ENCODE results near the gene RC3H2. TPM values are rescaled to one million over a fixed set of nuclear protein-coding genes. Genes with fewer than 3 reads are reported as not detected.
A peak's percentile ranks its signal among the peaks of the same experiment; 100 is the strongest.

Gene RC3H2, protein sequence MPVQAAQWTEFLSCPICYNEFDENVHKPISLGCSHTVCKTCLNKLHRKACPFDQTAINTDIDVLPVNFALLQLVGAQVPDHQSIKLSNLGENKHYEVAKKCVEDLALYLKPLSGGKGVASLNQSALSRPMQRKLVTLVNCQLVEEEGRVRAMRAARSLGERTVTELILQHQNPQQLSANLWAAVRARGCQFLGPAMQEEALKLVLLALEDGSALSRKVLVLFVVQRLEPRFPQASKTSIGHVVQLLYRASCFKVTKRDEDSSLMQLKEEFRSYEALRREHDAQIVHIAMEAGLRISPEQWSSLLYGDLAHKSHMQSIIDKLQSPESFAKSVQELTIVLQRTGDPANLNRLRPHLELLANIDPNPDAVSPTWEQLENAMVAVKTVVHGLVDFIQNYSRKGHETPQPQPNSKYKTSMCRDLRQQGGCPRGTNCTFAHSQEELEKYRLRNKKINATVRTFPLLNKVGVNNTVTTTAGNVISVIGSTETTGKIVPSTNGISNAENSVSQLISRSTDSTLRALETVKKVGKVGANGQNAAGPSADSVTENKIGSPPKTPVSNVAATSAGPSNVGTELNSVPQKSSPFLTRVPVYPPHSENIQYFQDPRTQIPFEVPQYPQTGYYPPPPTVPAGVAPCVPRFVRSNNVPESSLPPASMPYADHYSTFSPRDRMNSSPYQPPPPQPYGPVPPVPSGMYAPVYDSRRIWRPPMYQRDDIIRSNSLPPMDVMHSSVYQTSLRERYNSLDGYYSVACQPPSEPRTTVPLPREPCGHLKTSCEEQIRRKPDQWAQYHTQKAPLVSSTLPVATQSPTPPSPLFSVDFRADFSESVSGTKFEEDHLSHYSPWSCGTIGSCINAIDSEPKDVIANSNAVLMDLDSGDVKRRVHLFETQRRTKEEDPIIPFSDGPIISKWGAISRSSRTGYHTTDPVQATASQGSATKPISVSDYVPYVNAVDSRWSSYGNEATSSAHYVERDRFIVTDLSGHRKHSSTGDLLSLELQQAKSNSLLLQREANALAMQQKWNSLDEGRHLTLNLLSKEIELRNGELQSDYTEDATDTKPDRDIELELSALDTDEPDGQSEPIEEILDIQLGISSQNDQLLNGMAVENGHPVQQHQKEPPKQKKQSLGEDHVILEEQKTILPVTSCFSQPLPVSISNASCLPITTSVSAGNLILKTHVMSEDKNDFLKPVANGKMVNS
- 47.7 and 58.8 TPM in 2 replicates for total RNA-seq (ENCODE audit: low replicate concordance)

DNA sequence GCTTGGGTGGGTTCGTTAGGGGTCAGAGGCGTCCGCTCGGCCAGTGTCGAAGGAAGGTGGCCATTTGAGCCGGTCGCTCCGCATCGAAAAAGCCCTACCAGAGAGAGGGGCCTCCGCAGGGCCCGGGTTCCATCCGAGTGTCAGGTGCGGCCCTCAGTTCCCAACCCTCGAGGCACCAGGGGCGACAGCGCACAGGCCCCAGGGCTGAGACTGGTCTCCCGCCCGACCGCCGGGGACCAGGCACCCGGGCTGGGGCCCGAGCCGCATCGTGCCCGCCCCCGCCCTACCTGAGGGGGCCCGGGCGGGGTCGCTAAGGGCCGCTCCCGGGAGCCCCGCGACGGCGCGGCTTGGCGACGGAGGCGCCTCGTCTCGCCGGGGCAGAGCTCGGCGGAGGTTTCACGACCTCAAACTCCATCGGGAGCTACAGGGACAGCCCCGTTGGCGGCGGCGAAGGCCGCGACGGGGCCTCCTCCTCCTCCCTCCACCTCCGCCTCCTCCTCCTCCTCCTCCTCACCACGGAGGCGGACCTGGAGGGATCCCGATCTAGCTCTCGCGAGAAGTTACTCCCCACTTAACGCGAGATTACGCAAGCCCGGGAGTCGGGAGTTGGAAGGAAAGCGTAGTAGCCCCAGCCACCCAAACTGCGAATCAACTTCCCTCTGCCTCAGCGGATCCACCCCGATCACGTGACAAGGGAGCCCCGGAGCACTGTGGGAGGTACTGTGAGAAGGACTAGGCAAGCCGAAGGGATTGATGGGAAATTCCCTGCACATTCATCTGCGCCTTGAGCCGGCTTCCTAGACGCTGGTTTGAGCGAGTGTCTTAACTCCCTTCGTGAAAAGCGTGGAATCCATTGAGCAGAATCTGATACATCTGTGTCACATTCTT is at the start of gene RC3H2:
Gene RC3H2 (minus strand): TSS at position 537 of the 888 bp plus-strand sequence. CDS start 7,850 bp downstream, outside the sequence.
- peak; percentile 100 for DNase-seq (ENCODE audit: low read depth)
- TF ChIP-seq, protein P1, sequence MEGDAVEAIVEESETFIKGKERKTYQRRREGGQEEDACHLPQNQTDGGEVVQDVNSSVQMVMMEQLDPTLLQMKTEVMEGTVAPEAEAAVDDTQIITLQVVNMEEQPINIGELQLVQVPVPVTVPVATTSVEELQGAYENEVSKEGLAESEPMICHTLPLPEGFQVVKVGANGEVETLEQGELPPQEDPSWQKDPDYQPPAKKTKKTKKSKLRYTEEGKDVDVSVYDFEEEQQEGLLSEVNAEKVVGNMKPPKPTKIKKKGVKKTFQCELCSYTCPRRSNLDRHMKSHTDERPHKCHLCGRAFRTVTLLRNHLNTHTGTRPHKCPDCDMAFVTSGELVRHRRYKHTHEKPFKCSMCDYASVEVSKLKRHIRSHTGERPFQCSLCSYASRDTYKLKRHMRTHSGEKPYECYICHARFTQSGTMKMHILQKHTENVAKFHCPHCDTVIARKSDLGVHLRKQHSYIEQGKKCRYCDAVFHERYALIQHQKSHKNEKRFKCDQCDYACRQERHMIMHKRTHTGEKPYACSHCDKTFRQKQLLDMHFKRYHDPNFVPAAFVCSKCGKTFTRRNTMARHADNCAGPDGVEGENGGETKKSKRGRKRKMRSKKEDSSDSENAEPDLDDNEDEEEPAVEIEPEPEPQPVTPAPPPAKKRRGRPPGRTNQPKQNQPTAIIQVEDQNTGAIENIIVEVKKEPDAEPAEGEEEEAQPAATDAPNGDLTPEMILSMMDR (IDR thresholded peaks at IDR 0.05; ENCODE audit: insufficient read depth, low read length): no peak
- peak within 1 kb of the TSS; percentile 86 for H3K4me3 ChIP-seq (ENCODE audit: low read depth, low read length)

DNA sequence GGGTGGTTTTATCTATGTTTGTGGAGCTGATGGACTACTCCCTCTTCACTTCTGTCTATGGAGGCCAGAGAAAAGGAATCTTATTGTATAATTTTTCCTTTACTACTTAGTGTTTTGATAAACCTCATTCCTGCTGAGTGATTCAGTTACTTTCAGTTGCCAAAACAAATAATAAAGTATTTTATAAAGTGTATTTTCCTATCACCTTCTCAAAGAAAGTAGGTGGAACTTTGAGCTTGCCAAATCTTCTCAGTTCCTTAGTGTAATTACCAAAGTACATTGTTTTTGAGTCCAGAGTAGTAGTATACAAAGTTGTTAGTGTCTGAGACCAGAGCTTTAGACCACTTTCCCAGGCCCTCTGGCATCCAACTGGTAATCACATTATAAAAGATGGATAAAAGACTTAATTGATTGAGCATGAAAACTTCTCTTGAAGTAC is 49.1 kb upstream of the RC3H2 start:
- TF ChIP-seq, protein P1 (IDR thresholded peaks at IDR 0.05; ENCODE audit: insufficient read depth, low read length): no peak
- H3K4me3 ChIP-seq (ENCODE audit: low read depth, low read length): no peak overlapping the region
- peak; percentile 80 for DNase-seq (ENCODE audit: low read depth)

DNA sequence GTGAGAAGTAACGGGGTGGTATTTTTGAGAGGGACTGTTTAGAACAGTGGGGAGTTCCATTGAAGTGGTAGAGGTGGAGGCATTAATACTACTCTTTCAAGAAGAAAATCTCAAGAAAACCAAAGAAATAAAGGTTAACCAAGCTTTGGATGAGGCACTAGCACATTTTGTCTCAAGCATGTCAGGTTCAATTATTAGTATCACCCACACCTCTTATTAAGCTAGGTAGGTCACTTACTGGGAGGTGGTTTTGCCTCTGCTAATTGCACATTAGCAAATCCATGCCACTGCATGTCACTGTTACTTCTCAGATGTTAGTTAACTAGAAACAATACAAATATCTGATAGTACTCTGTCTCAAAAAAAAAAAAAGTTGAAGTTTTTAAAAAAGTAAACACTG is 45.9 kb upstream of the RC3H2 start:
- H3K4me3 ChIP-seq (ENCODE audit: low read depth, low read length): no peak overlapping the region
- TF ChIP-seq, protein P1 (IDR thresholded peaks at IDR 0.05; ENCODE audit: insufficient read depth, low read length): no peak
- DNase-seq (ENCODE audit: low read depth): no peak

DNA sequence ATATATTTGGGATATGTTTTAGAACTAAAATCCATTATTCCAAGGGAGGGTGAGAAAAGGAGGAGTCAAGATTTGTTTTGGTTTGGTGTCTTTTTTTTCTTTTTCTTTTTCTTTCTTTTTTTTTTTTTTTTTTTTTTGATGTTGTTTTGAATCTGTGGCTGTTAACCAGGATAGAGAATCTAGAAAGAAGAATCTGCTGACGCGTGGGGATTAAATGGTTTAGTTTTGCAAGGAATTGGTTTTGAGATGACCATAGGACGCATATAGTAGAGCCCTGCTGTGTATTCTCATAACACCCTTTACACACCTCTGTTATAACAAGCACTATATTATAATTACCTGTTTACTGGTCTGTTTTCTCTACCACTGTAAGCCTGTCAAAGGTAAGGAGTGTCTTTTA is 45.1 kb upstream of the RC3H2 start:
- TF ChIP-seq, protein P1 (IDR thresholded peaks at IDR 0.05; ENCODE audit: insufficient read depth, low read length): no peak
- no peak for DNase-seq (ENCODE audit: low read depth)
- H3K4me3 ChIP-seq (ENCODE audit: low read depth, low read length): no peak overlapping the region

DNA sequence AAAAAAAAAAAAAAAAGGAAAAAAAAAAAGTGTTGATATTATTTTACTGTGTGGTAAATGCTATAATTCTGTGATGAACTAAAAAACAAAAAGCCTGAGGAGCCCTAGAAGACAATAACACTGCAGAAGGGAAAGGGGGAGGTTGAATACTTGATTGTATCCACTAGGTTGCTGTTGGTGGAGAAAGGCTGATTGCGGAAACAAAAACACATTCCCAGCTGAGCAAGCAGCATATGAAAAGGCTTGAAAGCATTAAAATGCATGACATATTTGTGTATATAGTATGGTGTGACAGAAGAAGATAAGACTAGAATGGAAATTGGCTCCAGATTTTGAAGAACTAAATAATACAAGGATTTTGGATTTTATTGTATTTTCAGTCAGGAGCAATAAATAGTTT is 44.5 kb upstream of the RC3H2 start:
- TF ChIP-seq, protein P1 (IDR thresholded peaks at IDR 0.05; ENCODE audit: insufficient read depth, low read length): no peak
- peak; percentile 56 for DNase-seq (ENCODE audit: low read depth)
- no peak overlapping the region for H3K4me3 ChIP-seq (ENCODE audit: low read depth, low read length)
